ENCODE results near the gene GNPTAB.

Gene GNPTAB

DNA sequence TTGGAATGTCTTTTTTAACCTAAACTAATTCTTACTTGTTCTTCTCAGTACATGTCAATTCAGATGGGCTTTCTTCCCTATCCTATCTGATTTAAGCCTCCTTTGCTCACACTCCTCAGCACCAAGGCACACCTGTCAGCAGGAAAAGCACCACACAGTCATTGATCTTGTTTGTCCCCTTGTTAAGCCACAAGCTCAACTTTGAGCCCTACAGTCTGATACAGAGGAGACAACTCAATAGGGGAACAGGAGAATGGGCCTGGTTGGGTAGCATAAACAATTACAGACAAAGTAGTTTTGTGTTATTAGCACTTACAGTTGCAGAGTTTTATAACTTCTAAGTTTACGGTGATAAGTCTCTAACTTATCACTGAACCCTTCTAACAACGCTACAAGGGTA lies 62.0 kb downstream of the GNPTAB start:
- TF ChIP-seq, protein P1, sequence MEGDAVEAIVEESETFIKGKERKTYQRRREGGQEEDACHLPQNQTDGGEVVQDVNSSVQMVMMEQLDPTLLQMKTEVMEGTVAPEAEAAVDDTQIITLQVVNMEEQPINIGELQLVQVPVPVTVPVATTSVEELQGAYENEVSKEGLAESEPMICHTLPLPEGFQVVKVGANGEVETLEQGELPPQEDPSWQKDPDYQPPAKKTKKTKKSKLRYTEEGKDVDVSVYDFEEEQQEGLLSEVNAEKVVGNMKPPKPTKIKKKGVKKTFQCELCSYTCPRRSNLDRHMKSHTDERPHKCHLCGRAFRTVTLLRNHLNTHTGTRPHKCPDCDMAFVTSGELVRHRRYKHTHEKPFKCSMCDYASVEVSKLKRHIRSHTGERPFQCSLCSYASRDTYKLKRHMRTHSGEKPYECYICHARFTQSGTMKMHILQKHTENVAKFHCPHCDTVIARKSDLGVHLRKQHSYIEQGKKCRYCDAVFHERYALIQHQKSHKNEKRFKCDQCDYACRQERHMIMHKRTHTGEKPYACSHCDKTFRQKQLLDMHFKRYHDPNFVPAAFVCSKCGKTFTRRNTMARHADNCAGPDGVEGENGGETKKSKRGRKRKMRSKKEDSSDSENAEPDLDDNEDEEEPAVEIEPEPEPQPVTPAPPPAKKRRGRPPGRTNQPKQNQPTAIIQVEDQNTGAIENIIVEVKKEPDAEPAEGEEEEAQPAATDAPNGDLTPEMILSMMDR (IDR thresholded peaks at IDR 0.05; ENCODE audit: control insufficient read depth, insufficient read depth, low read depth, low read length, missing control alignments), result no peak
- no peak overlapping the region for H3K4me3 ChIP-seq (ENCODE audit: control insufficient read depth, low read depth, low read length)
- DNase-seq (ENCODE audit: low read depth), result no peak

DNA sequence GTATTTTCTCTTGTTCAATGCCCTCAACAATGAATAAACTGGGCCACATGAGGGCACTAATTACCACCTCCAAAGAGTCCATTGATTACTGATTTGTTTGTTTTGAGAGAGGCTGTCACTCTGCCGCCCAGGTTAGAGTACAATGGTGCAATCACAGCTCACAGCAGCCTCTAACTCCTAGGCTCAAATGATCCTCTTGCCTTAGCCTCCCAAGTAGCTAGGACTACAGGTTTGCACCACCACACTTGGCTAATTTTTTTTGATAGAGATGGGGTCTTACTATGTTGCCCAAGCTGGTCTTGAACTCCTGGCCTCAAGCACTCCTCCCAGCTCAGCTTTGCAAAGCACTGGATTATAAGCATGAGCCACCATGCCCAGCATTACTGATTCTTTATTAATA lies 63.2 kb downstream of the GNPTAB start:
- H3K4me3 ChIP-seq (ENCODE audit: control insufficient read depth, low read depth, low read length), result no peak overlapping the region
- no peak for DNase-seq (ENCODE audit: low read depth)
- TF ChIP-seq, protein P1 (IDR thresholded peaks at IDR 0.05; ENCODE audit: control insufficient read depth, insufficient read depth, low read depth, low read length, missing control alignments), result no peak

DNA sequence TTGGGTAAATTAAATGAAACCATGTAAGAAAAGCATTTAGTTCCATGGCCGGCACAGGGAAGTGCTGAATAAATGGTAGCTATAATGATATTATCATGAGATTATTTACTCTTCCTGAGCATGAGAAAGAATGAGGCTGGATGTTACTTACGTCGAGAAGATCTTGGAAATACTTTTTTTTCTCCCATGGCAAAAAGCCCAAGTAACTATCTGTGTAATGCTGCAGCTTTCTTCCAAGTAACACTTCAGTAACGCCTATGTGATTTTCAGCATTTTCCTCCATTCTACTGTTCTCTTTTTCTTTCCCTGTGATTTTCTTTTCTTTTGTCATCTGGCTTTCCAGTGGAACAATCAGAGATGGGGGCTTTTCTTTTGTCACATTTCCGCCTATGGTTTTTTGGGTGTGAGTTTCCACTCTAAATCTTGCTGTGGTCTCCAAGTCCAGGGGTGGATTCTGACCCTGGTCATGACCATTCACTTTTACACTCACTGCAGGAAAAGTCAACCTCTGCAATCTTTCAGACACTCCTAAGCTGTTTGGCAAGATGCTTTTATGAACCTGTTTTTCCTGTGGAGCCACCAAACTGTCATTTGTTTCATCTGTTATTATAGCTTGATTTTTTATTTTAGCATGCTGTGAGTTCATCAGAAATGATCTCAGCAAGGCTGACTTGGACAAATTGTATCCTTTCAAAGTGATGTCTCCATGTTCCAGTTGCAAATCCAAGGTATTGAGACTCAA lies 66.5 kb downstream of the GNPTAB start:
- DNase-seq (ENCODE audit: low read depth), result no peak
- no peak overlapping the region for H3K4me3 ChIP-seq (ENCODE audit: control insufficient read depth, low read depth, low read length)
- TF ChIP-seq, protein P1 (IDR thresholded peaks at IDR 0.05; ENCODE audit: control insufficient read depth, insufficient read depth, low read depth, low read length, missing control alignments), result no peak

DNA sequence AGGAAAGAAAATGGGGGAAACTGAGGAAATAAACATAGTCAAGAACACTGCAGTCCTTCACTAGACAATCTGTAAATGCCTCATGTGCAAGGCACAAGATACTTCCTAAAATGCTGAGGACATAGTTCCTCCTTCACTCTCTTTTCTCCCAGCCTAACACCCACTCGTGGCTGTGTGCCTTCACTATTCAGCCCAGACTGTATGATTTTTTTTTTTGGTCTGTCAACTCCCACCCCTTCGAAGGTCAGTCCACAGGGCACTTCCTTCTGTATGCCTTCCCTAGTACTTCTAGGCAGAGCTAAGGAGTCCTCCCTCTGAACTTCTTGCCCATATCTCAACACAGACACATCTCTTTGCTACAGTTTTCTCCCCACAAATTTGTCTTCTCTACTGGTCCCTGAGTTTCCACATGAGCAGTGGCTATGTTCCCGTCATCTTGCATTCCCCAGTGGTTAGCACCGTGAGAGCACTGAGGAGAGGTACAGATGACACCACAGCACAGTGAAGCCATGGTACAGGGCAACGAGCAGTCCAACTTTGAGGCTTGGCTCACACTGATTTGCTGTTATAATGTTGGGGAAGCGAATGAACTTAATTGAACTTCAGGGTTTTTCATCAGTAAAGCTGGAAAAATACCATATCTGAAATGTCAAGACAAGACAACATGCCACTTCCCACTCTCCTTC lies 67.4 kb downstream of the GNPTAB start:
- no peak overlapping the region for H3K4me3 ChIP-seq (ENCODE audit: control insufficient read depth, low read depth, low read length)
- TF ChIP-seq, protein P1 (IDR thresholded peaks at IDR 0.05; ENCODE audit: control insufficient read depth, insufficient read depth, low read depth, low read length, missing control alignments), result no peak
- DNase-seq (ENCODE audit: low read depth), result no peak

DNA sequence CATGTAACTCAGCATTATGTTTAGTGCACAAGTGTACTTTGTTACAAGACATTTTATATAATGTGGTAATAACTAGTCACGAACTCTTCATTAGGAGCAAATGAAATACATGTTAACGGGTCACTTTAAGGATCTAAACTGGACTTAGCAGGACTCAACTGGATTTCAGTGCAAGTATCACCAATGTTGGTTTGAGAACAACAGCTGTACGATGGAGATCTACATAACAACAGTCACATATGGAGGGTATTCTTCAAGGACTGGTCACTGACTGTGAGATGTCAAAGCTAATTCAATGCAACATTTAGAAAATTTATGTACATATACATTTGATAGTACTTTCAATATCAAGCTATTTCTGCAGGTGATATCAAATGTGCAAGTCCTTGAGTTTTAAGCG lies 69.0 kb downstream of the GNPTAB start:
- DNase-seq (ENCODE audit: low read depth), result no peak
- no peak overlapping the region for H3K4me3 ChIP-seq (ENCODE audit: control insufficient read depth, low read depth, low read length)
- TF ChIP-seq, protein P1 (IDR thresholded peaks at IDR 0.05; ENCODE audit: control insufficient read depth, insufficient read depth, low read depth, low read length, missing control alignments), result no peak

DNA sequence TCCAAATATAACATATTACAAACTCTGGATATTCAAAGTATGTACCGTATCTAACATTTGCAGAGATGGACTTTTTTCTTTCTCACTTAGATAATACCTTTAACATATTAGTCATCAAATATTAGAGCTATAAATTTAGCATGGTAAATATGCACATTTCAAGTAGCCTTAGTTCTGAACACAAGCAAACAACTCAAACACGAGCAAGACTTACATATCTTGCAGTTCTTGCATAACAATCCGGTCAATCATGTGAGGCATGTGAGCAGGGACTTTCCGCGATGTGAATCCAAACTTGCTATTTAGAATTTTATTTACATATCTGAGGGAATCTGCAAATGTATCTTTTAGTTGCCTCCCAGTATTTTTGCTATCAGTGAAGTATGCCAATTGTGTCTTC lies 69.4 kb downstream of the GNPTAB start:
- DNase-seq (ENCODE audit: low read depth), result no peak
- H3K4me3 ChIP-seq (ENCODE audit: control insufficient read depth, low read depth, low read length), result no peak overlapping the region
- TF ChIP-seq, protein P1 (IDR thresholded peaks at IDR 0.05; ENCODE audit: control insufficient read depth, insufficient read depth, low read depth, low read length, missing control alignments), result no peak
